Right ventricle myocardium superior (tissue), 1 donor: Measurements from ENCODE around the gene TSPAN7. TPM values are rescaled to one million over a fixed set of nuclear protein-coding genes. Genes with fewer than 3 reads are reported as not detected.

Source experiments
- ATAC-seq: fragments of 200-7000 bp; cut with Tn5 transposase; one replicate; pipeline ENCODE4 v1.9.1; 2020; ENCODE audit warnings: mild to moderate bottlenecking; ENCODE audit not compliant: poor library complexity
- DNase-seq: peaks from one replicate; pipeline ENCODE4 v3.0.0-alpha.2; 2020
- intact Hi-C: fragments of 100-400 bp; cut with DNase I; formaldehyde crosslinking; loops from one replicate; pipeline ENCODE4 v1.11.2; 2022
- total RNA-seq: library from RNA; stranded (reverse); fragmentation: NEBNext Ultra II Directional; extraction: Animal tissue kit (Norgen Biotek cat#: 25700); gene quantifications from one replicate; pipeline ENCODE4 v1.2.1, GENCODE V29; 2021
- donor health status: DM: no; HTN: yes; CAD: no; lungs with severe emphysema.

Gene TSPAN7
- total RNA-seq, 1 donor from 2014 or later = 26.6 TPM

- intact Hi-C loops = no loop called here
- no peak for DNase-seq
- ATAC-seq = no peak
Observed at GRCh38 chrX:38636949-38637819, 75.8 kb downstream of the TSPAN7 start.

GRCh38 chrX:38638952-38639529 lies 77.7 kb downstream of the TSPAN7 start:
- intact Hi-C loops = no loop called here
- DNase-seq = no peak
- ATAC-seq = no peak

- no peak for ATAC-seq
- DNase-seq = no peak
- intact Hi-C loops = no loop called here
Observed at GRCh38 chrX:38639730-38640129, 78.4 kb downstream of the TSPAN7 start.

GRCh38 chrX:38641197-38641596 lies 79.9 kb downstream of the TSPAN7 start:
- ATAC-seq = no peak
- intact Hi-C loops = no loop called here
- DNase-seq = no peak

GRCh38 chrX:38643903-38644302 lies 82.6 kb downstream of the TSPAN7 start:
- intact Hi-C loops = no loop called here
- DNase-seq = no peak
- ATAC-seq = no peak

GRCh38 chrX:38646129-38646528 lies 84.8 kb downstream of the TSPAN7 start:
- no peak for ATAC-seq
- intact Hi-C loops = no loop called here
- DNase-seq = no peak

- no peak for DNase-seq
- intact Hi-C loops = no loop called here
- no peak for ATAC-seq
Observed at GRCh38 chrX:38649221-38649620, 87.9 kb downstream of the TSPAN7 start.

GRCh38 chrX:38649674-38650647 lies 88.6 kb downstream of the TSPAN7 start:
- intact Hi-C loops = no loop called here
- ATAC-seq = peak; percentile 73
- DNase-seq = no peak

GRCh38 chrX:38651625-38652601 lies 90.6 kb downstream of the TSPAN7 start:
- peak; percentile 57 for ATAC-seq
- intact Hi-C loops = no loop called here
- DNase-seq = no peak

GRCh38 chrX:38652934-38653442 lies 91.6 kb downstream of the TSPAN7 start:
- ATAC-seq (no peak), DNase-seq (no peak)
- intact Hi-C loops = no loop called here

GRCh38 chrX:38654302-38654701 lies 93.0 kb downstream of the TSPAN7 start:
- ATAC-seq (peak; percentile 64), DNase-seq (no peak)
- intact Hi-C loops = no loop called here

GRCh38 chrX:38656350-38656915 lies 95.1 kb downstream of the TSPAN7 start:
- ATAC-seq = no peak
- intact Hi-C loops = no loop called here
- DNase-seq = no peak

- ATAC-seq = no peak
- no peak for DNase-seq
- intact Hi-C loops = no loop called here
Observed at GRCh38 chrX:38657562-38657961, 96.2 kb downstream of the TSPAN7 start.

- ATAC-seq = no peak
- no peak for DNase-seq
- intact Hi-C loops = no loop called here
Observed at GRCh38 chrX:38660395-38661102, 99.2 kb downstream of the TSPAN7 start.

- DNase-seq = no peak
- ATAC-seq = no peak
- intact Hi-C loops = no loop called here
Observed at GRCh38 chrX:38661103-38661441, 99.7 kb downstream of the TSPAN7 start.

- DNase-seq (no peak), ATAC-seq (no peak)
- intact Hi-C loops = no loop called here
Observed at GRCh38 chrX:38661561-38661960, 100.2 kb downstream of the TSPAN7 start.

GRCh38 chrX:38662640-38663039 lies 101.3 kb downstream of the TSPAN7 start:
- ATAC-seq = no peak
- DNase-seq = no peak
- intact Hi-C loops = no loop called here
